Colonic mucosa (tissue), 4 donors: ENCODE measurements around the gene TPST1. TPM values are rescaled to one million over a fixed set of nuclear protein-coding genes. Genes with fewer than 3 reads are reported as not detected.
"Not testable (repeated sequence)": the region's sequence is repeated elsewhere in the genome, so short reads cannot be mapped to it uniquely, and the experiment has no call there.

Source experiments
- DNase-seq: peaks from one replicate; pipeline ENCODE4 v3.0.0-alpha.2; 2020
- H3K27ac ChIP-seq: fragments of 200-600 bp; one replicate; pipeline ENCODE4 v1.8.0; 2021
- H3K27me3 ChIP-seq: fragments of 200-600 bp; one replicate; pipeline ENCODE4 v1.8.0; 2021
- H3K36me3 ChIP-seq: fragments of 200-600 bp; one replicate; pipeline ENCODE4 v1.8.0; 2021
- H3K4me1 ChIP-seq: fragments of 200-600 bp; one replicate; pipeline ENCODE4 v1.8.0; 2021; ENCODE audit warnings: mild to moderate bottlenecking
- H3K4me3 ChIP-seq: fragments of 200-600 bp; one replicate; pipeline ENCODE4 v1.8.0; 2021
- H3K9ac ChIP-seq, 2 donors: one replicate each; pipeline ENCODE4 v1.7.0; 2013; ENCODE audit warnings: control low read depth in 2 of 2, low read depth in 2 of 2, low read length in 2 of 2
- H3K9me3 ChIP-seq: fragments of 200-600 bp; one replicate; pipeline ENCODE4 v1.8.0; 2021
- intact Hi-C: fragments of 100-400 bp; cut with DNase I; formaldehyde crosslinking; loops from one replicate; pipeline ENCODE4 v1.14.1; 2022
- total RNA-seq, 2 donors: library from RNA; stranded (reverse); fragmentation: NEBNext Ultra II Directional in 1 of 2; extraction: Animal tissue kit (Norgen Biotek cat#: 25700) in 1 of 2; gene quantifications; one replicate each; pipeline ENCODE4 v1.2.1, GENCODE V29; 2021
- TF ChIP-seq, protein P1 (sequence below): fragments of 200-600 bp; IDR thresholded peaks from one replicate; pipeline ENCODE4 v1.8.0; 2022; ENCODE audit warnings: antibody characterized with exemption, mild to moderate bottlenecking
- donor health status: healthy.
- donor health status: DM: no; HTN: no; CAD: no.
- donor health status: DM: no; HTN: no; CAD: no.

Gene TPST1
- total RNA-seq, 2 donors from 2014 or later: 3.6 to 6.1 TPM

DNA sequence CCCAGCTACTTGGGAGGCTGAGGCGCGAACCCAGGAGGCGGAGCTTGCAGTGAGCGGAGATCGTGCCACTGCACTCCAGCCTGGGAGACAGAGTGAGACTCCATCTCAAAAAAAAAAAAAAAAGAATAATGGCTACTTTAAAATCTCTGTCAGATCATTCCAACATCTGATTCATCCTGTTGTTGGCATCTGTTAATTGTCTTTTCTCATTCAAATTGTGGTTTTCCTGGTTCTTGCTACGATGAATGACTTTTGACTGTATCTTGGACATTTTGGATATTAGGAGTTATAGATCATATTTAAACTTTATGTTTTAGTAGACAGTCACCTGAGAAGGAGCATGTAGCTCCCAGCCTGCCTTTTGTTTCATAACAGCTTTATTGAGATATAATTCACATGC lies 8.5 kb downstream of the TPST1 start:
- intact Hi-C loops: no loop called here
- TF ChIP-seq, protein P1, sequence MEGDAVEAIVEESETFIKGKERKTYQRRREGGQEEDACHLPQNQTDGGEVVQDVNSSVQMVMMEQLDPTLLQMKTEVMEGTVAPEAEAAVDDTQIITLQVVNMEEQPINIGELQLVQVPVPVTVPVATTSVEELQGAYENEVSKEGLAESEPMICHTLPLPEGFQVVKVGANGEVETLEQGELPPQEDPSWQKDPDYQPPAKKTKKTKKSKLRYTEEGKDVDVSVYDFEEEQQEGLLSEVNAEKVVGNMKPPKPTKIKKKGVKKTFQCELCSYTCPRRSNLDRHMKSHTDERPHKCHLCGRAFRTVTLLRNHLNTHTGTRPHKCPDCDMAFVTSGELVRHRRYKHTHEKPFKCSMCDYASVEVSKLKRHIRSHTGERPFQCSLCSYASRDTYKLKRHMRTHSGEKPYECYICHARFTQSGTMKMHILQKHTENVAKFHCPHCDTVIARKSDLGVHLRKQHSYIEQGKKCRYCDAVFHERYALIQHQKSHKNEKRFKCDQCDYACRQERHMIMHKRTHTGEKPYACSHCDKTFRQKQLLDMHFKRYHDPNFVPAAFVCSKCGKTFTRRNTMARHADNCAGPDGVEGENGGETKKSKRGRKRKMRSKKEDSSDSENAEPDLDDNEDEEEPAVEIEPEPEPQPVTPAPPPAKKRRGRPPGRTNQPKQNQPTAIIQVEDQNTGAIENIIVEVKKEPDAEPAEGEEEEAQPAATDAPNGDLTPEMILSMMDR: no peak
- H3K27me3 ChIP-seq: no peaks in the 10 kb centered on the region
- H3K27ac ChIP-seq: no peak overlapping the region
- no peaks in the 10 kb centered on the region for H3K36me3 ChIP-seq
- no peaks in the 10 kb centered on the region for H3K9me3 ChIP-seq
- H3K4me1 ChIP-seq: no peaks in the 10 kb centered on the region
- no peak overlapping the region for H3K9ac ChIP-seq
- no peak for DNase-seq
- H3K4me3 ChIP-seq: no peak overlapping the region

DNA sequence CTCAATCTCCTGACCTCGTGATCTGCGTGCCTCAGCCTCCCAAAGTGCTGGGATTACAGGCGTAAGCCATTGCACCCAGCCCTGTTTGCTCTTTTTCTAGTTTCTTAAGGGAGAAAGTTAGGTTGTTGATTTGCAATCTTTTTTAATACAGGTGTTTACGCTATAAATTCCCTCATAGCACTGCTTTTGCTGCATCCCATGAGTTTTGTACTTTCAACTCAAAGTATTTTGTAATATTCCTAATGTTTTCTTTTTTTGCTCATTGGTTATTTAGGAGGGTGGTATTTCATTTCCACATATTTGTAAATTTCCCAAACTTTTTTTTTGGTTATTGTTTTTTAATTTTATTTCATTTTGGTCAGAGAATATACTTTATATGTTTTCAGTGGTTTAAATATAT lies 11.6 kb downstream of the TPST1 start:
- no peak overlapping the region for H3K4me3 ChIP-seq
- no peak overlapping the region for H3K27ac ChIP-seq
- H3K27me3 ChIP-seq: no peaks in the 10 kb centered on the region
- H3K9me3 ChIP-seq: no peaks in the 10 kb centered on the region
- no peaks in the 10 kb centered on the region for H3K4me1 ChIP-seq
- H3K36me3 ChIP-seq: no peaks in the 10 kb centered on the region
- no peak overlapping the region for H3K9ac ChIP-seq
- DNase-seq: no peak
- TF ChIP-seq, protein P1: no peak
- intact Hi-C loops: no loop called here

DNA sequence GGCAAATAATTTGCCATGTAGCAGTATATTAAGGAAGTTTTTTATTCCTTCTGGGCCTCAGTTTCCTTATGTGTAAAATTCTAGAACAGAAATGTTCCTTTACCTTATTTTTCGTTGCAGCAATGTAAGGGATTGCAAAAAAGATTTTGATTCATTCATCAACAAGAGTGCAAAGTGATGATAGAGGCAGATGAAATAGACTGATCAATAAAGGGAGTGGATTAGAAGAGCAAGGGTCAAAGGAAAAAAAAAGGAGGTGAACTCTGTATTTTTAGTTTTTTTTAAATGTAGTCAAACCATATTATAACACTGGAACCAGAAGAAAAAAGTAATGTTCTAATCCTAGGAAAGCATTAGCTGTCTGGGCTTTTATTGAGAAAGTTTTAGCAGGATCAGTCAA lies 14.7 kb downstream of the TPST1 start:
- intact Hi-C loops: no loop called here
- Histone ChIP-seq H3K27ac (no peak overlapping the region), H3K9me3 (no peaks in the 10 kb centered on the region), H3K4me1 (no peaks in the 10 kb centered on the region), H3K36me3 (no peaks in the 10 kb centered on the region), H3K4me3 (no peak overlapping the region), H3K9ac (no peak overlapping the region), H3K27me3 (no peaks in the 10 kb centered on the region)
- TF ChIP-seq, protein P1: no peak
- DNase-seq: no peak

DNA sequence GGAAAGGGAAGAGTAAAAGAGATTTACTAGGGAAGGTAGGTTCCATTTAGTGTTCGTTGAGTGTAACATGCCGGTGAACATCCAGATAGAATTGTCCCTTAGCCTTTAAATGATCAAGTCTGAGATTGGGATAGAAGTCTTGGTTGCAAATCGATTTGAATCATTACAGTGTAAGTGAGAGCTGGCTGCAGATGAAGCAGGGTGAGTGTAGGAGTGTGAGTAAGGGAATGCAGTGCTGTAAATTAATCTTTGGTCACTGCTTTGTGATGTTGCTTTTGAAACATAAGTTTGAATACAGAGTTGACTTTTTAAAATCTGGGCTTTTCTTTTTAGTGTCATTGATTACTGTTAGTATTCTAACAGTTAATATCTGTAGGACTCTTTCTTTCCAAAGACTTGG lies 16.3 kb downstream of the TPST1 start:
- no peak for DNase-seq

DNA sequence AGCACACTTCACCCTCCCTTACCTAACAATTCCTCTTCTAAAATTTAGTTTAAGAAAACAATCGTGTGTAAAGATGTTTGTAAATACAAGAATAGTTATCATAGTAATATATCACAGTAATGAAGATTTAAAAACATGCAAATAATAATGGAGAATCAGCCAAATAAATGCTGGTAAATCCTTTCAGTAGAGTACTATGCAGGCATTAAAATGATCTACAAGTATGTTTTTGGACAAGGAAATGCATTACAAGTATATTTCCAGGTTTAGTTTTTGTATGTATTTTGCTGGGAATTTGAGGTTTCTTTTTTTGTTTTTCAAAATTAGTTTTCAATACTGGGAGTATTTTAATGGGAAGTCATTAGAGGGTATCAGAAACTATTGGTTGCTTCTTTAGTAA lies 22.7 kb downstream of the TPST1 start:
- intact Hi-C loops: no loop called here
- H3K9me3 ChIP-seq: no peaks in the 10 kb centered on the region
- H3K27me3 ChIP-seq: no peaks in the 10 kb centered on the region
- H3K27ac ChIP-seq: no peak overlapping the region
- no peak overlapping the region for H3K4me3 ChIP-seq
- TF ChIP-seq, protein P1: no peak
- no peaks in the 10 kb centered on the region for H3K4me1 ChIP-seq
- H3K36me3 ChIP-seq: no peaks in the 10 kb centered on the region
- no peak overlapping the region for H3K9ac ChIP-seq
- DNase-seq: no peak

More for the DNA sequence above, 16.3 kb downstream of the TPST1 start:
- no peaks in the 10 kb centered on the region for H3K36me3 ChIP-seq
- H3K4me3 ChIP-seq: no peak overlapping the region
- TF ChIP-seq, protein P1: no peak
- H3K4me1 ChIP-seq: no peaks in the 10 kb centered on the region
- no peaks in the 10 kb centered on the region for H3K9me3 ChIP-seq
- no peak overlapping the region for H3K27ac ChIP-seq
- H3K27me3 ChIP-seq: no peaks in the 10 kb centered on the region
- intact Hi-C loops: no loop called here
- H3K9ac ChIP-seq: no peak overlapping the region

DNA sequence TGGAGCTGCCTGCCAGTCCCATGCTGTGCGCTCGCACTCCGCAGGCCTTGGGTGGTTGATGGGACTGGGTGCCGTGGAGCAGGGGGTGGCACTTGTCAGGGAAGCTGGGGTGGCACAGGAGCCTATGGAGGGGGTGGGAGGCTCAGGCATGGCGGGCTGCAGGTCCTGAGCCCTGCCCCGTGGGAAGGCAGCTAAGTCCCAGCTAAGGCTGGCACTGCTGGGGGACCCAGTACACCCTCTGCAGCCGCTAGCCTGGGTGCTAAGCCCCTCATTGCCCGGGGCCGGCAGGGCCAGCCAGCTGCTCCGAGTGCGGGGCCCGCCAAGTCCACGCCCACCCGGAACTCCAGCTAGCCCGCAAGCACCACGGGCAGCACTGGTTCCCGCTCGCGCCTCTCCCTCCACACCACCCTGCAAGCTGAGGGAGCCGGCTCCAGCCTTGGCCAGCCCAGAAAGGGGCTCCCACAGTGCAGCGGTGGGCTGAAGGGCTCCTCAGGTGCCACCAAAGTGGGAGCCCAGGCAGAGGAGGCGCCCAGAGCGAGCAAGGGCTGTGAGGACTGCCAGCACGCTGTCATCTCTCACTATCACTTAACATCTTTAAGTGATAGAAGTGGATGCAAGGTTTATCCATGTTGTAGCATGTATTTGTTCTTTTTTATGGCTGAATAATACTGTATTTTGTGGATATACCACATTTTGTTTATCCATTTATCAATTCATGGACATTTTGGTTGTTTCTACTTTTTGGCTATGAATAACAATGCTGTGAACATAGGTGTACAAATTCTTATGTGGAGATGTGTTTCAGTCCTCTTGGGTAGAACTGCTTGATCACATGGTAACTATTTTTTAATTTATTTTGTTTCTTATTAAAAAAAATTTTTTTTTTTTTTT lies 26.4 kb downstream of the TPST1 start:
- H3K36me3 ChIP-seq, DNase-seq, H3K27ac ChIP-seq, H3K4me3 ChIP-seq, H3K9ac ChIP-seq, H3K27me3 ChIP-seq, H3K4me1 ChIP-seq, H3K9me3 ChIP-seq, intact Hi-C loops: not testable (repeated sequence)
